Endothelial cell of umbilical vein (primary cell): ENCODE measurements around the gene AQP7. TPM values are rescaled to one million over a fixed set of nuclear protein-coding genes. Genes with fewer than 3 reads are reported as not detected.

Source experiments
- BruUV-seq: library from RNA; stranded (reverse); fragments of 400-500 nt; replicated peaks from 2 replicates; lab custom pipeline; 2021; lab: Mats Ljungman, UMichigan
- CTCF ChIA-PET: fragments of 300-600, 350-600 bp; sonication (Branson Sonifier 250); formaldehyde crosslinking; loops from one replicate; lab custom pipeline; 2021; ENCODE audit warnings: antibody characterized with exemption, inconsistent platforms; lab: Charles Lee
- POLR2A ChIA-PET: fragments of 300-600, 350-600 bp; sonication (Branson Sonifier 250); formaldehyde crosslinking; loops from one replicate; lab custom pipeline; 2021; ENCODE audit warnings: antibody characterized with exemption, inconsistent platforms; lab: Charles Lee
- DNase-seq: peaks from one replicate; pipeline ENCODE4 v3.0.0-alpha.2; 2011; ENCODE audit warnings: low read depth, low spot score
- FAIRE-seq: peaks from 2 replicates; lab custom pipeline; 2011; peaks lifted over from hg19 to GRCh38; lab: Jason Lieb, UNC
- H2AFZ ChIP-seq: 2 replicates; pipeline ENCODE4 v1.6.0; 2012; ENCODE audit warnings: low read depth, low read length, control low read depth, inconsistent platforms
- H3K27ac ChIP-seq: 2 replicates; pipeline ENCODE4 v1.5.1; 2011; ENCODE audit warnings: low read depth, mild to moderate bottlenecking, control low read depth, low read length, moderate library complexity; ENCODE audit not compliant: insufficient read depth
- H3K27me3 ChIP-seq, 2 experiments: 2 replicates each; pipeline versions ENCODE4 v1.6.0 to v1.6.1; 2011; ENCODE audit warnings: low read length in 2 of 2, mixed read lengths in 1 of 2; ENCODE audit not compliant: control insufficient read depth in 2 of 2, insufficient read depth in 2 of 2
- H3K36me3 ChIP-seq, 2 experiments: 2 replicates in 1 of 2; 3 replicates in 1 of 2; pipeline ENCODE4 v1.5.1; 2011; ENCODE audit warnings: low read length in 2 of 2, mild to moderate bottlenecking in 1 of 2, moderate library complexity in 1 of 2; ENCODE audit not compliant: control insufficient read depth in 2 of 2, insufficient read depth in 2 of 2; ENCODE audit errors: extremely low read depth in 1 of 2
- H3K4me1 ChIP-seq: 3 replicates; pipeline ENCODE4 v1.5.1; 2011; ENCODE audit warnings: mild to moderate bottlenecking, low read length; ENCODE audit not compliant: control insufficient read depth, insufficient read depth; ENCODE audit errors: extremely low read depth
- H3K4me2 ChIP-seq: 2 replicates; pipeline ENCODE4 v1.6.1; 2011; ENCODE audit warnings: low read length, control low read depth, mixed read lengths; ENCODE audit not compliant: insufficient read depth
- H3K4me3 ChIP-seq, 3 experiments: fragments of 200-600 bp in 1 of 3; sonication (generic), shearing (Covaris generic) in 1 of 3; replicated peaks in 1 of 3; 2 replicates each; pipeline ENCODE4 v1.5.1; 2011 to 2016; ENCODE audit warnings: control low read depth in 3 of 3, low read length in 3 of 3, mild to moderate bottlenecking in 2 of 3, inconsistent platforms in 1 of 3, low read depth in 1 of 3, moderate library complexity in 1 of 3; ENCODE audit not compliant: insufficient read depth in 1 of 3
- H3K79me2 ChIP-seq: 2 replicates; pipeline ENCODE4 v1.6.0; 2012; ENCODE audit warnings: low read length, inconsistent platforms; ENCODE audit not compliant: control insufficient read depth, insufficient read depth
- H3K9ac ChIP-seq: replicated peaks from 2 replicates; pipeline ENCODE3; 2011; ENCODE audit warnings: low read length, control low read depth; ENCODE audit not compliant: insufficient read depth; ENCODE audit errors: extremely low read depth
- H3K9me1 ChIP-seq: replicated peaks from 3 replicates; pipeline ENCODE4 v1.6.0; 2011; ENCODE audit warnings: mild to moderate bottlenecking, low read length; ENCODE audit not compliant: control insufficient read depth, insufficient read depth; ENCODE audit errors: extremely low read depth
- H3K9me3 ChIP-seq: replicated peaks from 2 replicates; pipeline ENCODE4 v1.5.1; 2012; ENCODE audit warnings: low read length, inconsistent platforms; ENCODE audit not compliant: control insufficient read depth, insufficient read depth
- H4K20me1 ChIP-seq: replicated peaks from 2 replicates; pipeline ENCODE3; 2011; ENCODE audit warnings: mild to moderate bottlenecking, low read length; ENCODE audit not compliant: control insufficient read depth, insufficient read depth; ENCODE audit errors: extremely low read depth
- EZH2 ChIP-seq: IDR thresholded peaks from 2 replicates; pipeline ENCODE4 v1.6.1; 2012; ENCODE audit warnings: borderline replicate concordance, low read depth, mild to moderate bottlenecking, moderate library complexity, low read length, inconsistent platforms; ENCODE audit not compliant: severe bottlenecking
- FOS ChIP-seq: IDR thresholded peaks from 2 replicates; pipeline ENCODE4 v1.6.1; 2011; ENCODE audit warnings: mild to moderate bottlenecking, low read length, moderate library complexity, borderline replicate concordance; ENCODE audit not compliant: insufficient read depth
- GATA2 ChIP-seq: IDR thresholded peaks from 2 replicates; pipeline ENCODE4 v1.7.0; 2011; ENCODE audit warnings: low read depth, mild to moderate bottlenecking, moderate library complexity, mixed read lengths, low read length; ENCODE audit not compliant: insufficient read length, insufficient read depth
- JUN ChIP-seq: IDR thresholded peaks from 2 replicates; pipeline ENCODE4 v1.6.1; 2011; ENCODE audit warnings: borderline replicate concordance, low read depth; ENCODE audit not compliant: insufficient read length, insufficient read depth
- MYC ChIP-seq: IDR thresholded peaks from one replicate; pipeline ENCODE4 v1.6.1; 2011; ENCODE audit warnings: mild to moderate bottlenecking, low read depth, low read length
- POLR2A ChIP-seq: IDR thresholded peaks from 2 replicates; pipeline ENCODE4 v1.6.1; 2012; ENCODE audit warnings: low read depth, mild to moderate bottlenecking, control low read depth, low read length
- POLR2AphosphoS5 ChIP-seq: IDR thresholded peaks from 2 replicates; pipeline ENCODE4 v1.6.1; 2012; ENCODE audit warnings: low read depth, mild to moderate bottlenecking, control low read depth, low read length, moderate library complexity; ENCODE audit not compliant: insufficient read depth
- dilution Hi-C: fragments of 300-500 bp; cut with MboI; formaldehyde crosslinking; loops from one replicate; pipeline ENCODE4 v1.15.0; 2019; ENCODE audit warnings: low sequenced_read_pairs; ENCODE audit not compliant: extremely low pct_ligation_motif_present
- intact Hi-C: fragments of 100-400 bp; cut with micrococcal nuclease; formaldehyde crosslinking; loops from one replicate; pipeline ENCODE4 v1.10.0; 2022
- polyA plus RNA-seq, 4 experiments: library from polyadenylated mRNA; depleted of rRNA in 3 of 4; stranded (reverse) in 3 of 4; unstranded in 1 of 4; fragments of >200 nt; gene quantifications; 2 replicates each; pipeline versions ENCODE4 v1.2.1 to v1.2.3, GENCODE V29; 2011 to 2012; ENCODE audit warnings: missing spikeins in 1 of 4
- total RNA-seq: library from RNA; stranded (reverse); gene quantifications from 2 replicates; pipeline ENCODE4 v1.2.3, GENCODE V29; 2021
- TF ChIP-seq, protein P1 (sequence below): IDR thresholded peaks from 2 replicates; pipeline ENCODE4 v1.6.1; 2011; ENCODE audit not compliant: insufficient read depth, insufficient read length
- TF ChIP-seq, protein P2 (sequence below), 2 donors: IDR thresholded peaks; 1 replicate in 1 of 2; 2 replicates in 1 of 2; pipeline ENCODE4 v1.5.1; 2011; ENCODE audit warnings: low read length in 2 of 2, mild to moderate bottlenecking in 2 of 2, moderate library complexity in 2 of 2, control low read depth in 1 of 2, inconsistent platforms in 1 of 2, low read depth in 1 of 2; ENCODE audit not compliant: insufficient read depth in 1 of 2; ENCODE audit errors: extremely low read depth in 1 of 2

Gene AQP7
- total and polyA plus RNA-seq, 2 donors (not counting 3 experiments of a cell fraction or from before 2014, with no cell fraction given) = 3.7 TPM; not detected in 1

DNA sequence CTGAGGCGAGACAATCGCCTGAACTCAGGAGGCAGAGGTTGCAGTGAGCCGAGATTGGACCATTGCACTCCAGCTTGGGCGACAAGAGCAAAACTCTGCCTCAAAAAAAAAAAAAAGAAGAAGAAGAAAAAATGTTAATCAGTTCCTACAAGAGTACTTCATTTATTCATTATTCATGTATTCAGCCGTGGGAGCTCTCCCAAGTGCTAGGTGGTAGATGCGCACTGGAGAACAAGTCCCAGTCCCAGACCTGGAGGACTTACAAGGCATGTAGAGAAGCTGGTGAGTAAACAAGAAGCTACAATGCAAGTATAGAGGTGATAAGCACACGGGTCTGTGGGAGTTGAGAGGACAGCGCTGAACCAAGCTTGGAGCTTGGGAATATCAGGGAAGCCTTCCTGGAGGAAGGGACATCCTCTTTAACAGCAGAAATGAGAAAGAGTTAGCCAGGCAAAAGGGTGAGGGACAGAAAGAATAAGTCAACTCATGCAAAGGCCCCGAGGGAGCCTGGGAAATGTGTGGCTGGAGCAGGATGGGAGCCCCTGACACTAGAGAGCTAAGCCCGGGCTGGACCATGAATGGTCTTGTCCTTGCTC lies 17.4 kb upstream of the AQP7 start:
- H3K9me3 ChIP-seq = no peaks in the 10 kb centered on the region
- TF ChIP-seq, protein P1, sequence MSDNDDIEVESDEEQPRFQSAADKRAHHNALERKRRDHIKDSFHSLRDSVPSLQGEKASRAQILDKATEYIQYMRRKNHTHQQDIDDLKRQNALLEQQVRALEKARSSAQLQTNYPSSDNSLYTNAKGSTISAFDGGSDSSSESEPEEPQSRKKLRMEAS = no peak
- TF ChIP-seq GATA2 = no peak
- no peak for TF ChIP-seq JUN
- TF ChIP-seq POLR2A = no peak
- TF ChIP-seq FOS = no peak
- TF ChIP-seq MYC = no peak
- no peak for TF ChIP-seq EZH2
- TF ChIP-seq, protein P2, sequence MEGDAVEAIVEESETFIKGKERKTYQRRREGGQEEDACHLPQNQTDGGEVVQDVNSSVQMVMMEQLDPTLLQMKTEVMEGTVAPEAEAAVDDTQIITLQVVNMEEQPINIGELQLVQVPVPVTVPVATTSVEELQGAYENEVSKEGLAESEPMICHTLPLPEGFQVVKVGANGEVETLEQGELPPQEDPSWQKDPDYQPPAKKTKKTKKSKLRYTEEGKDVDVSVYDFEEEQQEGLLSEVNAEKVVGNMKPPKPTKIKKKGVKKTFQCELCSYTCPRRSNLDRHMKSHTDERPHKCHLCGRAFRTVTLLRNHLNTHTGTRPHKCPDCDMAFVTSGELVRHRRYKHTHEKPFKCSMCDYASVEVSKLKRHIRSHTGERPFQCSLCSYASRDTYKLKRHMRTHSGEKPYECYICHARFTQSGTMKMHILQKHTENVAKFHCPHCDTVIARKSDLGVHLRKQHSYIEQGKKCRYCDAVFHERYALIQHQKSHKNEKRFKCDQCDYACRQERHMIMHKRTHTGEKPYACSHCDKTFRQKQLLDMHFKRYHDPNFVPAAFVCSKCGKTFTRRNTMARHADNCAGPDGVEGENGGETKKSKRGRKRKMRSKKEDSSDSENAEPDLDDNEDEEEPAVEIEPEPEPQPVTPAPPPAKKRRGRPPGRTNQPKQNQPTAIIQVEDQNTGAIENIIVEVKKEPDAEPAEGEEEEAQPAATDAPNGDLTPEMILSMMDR (IDR thresholded peaks at IDR 0.05; ENCODE audit: extremely low read depth in 1 of 2, insufficient read depth in 1 of 2, low read depth in 1 of 2, low read length in 2 of 2) = no peak
- TF ChIP-seq POLR2AphosphoS5 = no peak
- no peaks in the 10 kb centered on the region for H4K20me1 ChIP-seq
- FAIRE-seq (no peak), DNase-seq (no peak)
- no peak overlapping the region for H3K27ac ChIP-seq
- dilution Hi-C loops = no loop called here
- no peak overlapping the region for H3K9ac ChIP-seq
- peaks cover 0 to 3% of the 10 kb centered on the region in 2 experiments for H3K27me3 ChIP-seq
- no peaks in the 10 kb centered on the region for H3K4me1 ChIP-seq
- H3K4me3 ChIP-seq = no peak overlapping the region
- intact Hi-C loops = loop anchor here (5.0 kb wide), 1 partner anchor 47 kb away; no protein-coding TSS in a partner anchor
- ChIA-PET POLR2A (no interaction called here), CTCF (interaction anchor here (0.8 to 1.5 kb wide), 4 partner anchors 8 to 45 kb away, joined by 3 to 8 read pairs (median 6); no protein-coding TSS in a partner anchor)
- H2AFZ ChIP-seq = no peak overlapping the region
- H3K9me1 ChIP-seq = no peaks in the 10 kb centered on the region
- BruUV-seq = no TSS peak
- no peak overlapping the region for H3K4me2 ChIP-seq
- no peaks in the 10 kb centered on the region for H3K36me3 ChIP-seq
- no peaks in the 10 kb centered on the region for H3K79me2 ChIP-seq
